ENCODE results near the gene LRRC71.
"Not testable (repeated sequence)": the region's sequence is repeated elsewhere in the genome, so short reads cannot be mapped to it uniquely, and the experiment has no call there.

DNA sequence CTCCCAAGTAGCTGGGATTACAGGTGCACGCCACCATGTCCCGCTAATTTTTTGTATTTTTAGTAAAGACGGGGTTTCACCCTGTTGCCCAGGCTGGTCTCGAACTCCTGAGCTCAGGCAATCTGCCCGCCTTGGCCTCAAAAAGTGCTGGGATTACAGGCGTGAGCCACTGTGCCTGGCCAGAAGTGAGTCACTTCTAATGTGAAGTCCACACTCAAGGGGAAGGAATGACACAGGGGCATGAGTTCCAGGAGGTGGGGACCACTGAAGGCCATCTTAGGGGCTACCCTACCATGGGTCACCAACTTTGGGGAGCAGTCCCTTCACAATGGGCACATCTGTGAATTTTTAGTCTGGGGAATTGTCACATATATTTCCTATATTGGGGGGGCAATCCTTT, 6.3 kb downstream of the LRRC71 start:
- TF ChIP-seq, protein P1, sequence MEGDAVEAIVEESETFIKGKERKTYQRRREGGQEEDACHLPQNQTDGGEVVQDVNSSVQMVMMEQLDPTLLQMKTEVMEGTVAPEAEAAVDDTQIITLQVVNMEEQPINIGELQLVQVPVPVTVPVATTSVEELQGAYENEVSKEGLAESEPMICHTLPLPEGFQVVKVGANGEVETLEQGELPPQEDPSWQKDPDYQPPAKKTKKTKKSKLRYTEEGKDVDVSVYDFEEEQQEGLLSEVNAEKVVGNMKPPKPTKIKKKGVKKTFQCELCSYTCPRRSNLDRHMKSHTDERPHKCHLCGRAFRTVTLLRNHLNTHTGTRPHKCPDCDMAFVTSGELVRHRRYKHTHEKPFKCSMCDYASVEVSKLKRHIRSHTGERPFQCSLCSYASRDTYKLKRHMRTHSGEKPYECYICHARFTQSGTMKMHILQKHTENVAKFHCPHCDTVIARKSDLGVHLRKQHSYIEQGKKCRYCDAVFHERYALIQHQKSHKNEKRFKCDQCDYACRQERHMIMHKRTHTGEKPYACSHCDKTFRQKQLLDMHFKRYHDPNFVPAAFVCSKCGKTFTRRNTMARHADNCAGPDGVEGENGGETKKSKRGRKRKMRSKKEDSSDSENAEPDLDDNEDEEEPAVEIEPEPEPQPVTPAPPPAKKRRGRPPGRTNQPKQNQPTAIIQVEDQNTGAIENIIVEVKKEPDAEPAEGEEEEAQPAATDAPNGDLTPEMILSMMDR (IDR thresholded peaks at IDR 0.05): not testable (repeated sequence)
- TF ChIP-seq POLR2AphosphoS5 (IDR thresholded peaks at IDR 0.05): not testable (repeated sequence)
